HL-60/S4 (cell line): ENCODE data around the gene NEK7.

Experiments used
- in situ Hi-C: fragments of 300-500 bp; cut with MboI; formaldehyde crosslinking; loops from 2 replicates; pipeline ENCODE4 v1.14.3; 2022; ENCODE audit warnings: low sequenced_read_pairs

Gene NEK7

DNA sequence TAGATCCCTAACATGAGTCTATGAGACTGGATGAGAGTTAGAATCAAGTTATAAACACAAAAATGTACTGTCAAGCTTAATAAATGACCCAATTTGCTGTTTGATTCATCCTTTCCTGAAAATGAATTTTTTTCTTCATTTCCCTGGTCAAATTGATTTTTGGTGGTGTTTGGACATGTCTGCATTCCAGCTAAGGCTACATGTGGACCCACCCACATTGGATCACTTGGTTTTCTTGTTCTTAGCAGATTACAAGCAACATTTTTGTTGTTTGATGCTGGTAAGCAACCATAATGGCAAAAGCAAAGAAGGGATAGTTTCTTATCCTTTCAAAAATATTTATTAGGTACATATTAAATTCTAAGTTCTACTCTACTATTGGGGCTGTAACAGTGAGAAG lies 181.1 kb downstream of the NEK7 start:
- in situ Hi-C loops: no loop called here

DNA sequence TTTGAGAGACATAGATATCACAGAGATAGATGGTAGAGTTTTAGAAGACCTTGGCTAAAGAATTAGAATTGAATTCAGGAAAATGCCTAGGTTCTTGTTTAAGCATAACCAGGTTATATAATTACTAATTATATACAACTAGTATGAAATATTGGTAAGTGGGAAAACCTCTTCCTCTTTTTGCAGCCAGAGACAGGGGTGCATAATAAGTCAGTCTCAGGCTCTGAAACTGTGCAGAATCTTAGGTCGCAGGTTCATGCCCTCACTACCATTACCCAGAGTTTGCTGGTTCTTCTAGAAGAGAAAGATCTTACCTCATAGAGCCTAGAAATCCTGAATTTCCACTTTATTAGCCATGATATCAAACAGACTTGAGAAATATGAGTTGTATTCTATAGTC lies 183.3 kb downstream of the NEK7 start:
- in situ Hi-C loops: no loop called here

DNA sequence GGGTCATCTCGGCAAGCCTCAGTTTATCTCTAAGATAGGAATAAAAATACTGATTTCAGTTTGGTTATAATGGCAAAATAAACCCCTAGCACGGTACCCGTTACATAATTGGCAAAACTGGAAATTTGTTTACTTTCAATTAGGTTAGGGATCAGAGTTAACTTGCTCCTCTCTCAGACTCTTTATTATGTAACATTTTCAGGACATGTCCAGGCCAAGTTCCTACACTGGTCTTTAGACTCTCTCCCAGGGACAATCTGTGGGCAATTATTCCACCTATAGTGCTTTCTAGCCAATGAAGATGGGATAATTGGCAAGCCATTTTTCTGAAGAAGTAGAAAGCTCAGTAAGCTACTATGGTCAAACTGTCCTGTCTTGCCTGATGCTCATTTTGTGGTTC lies 189.4 kb downstream of the NEK7 start:
- in situ Hi-C loops: no loop called here

DNA sequence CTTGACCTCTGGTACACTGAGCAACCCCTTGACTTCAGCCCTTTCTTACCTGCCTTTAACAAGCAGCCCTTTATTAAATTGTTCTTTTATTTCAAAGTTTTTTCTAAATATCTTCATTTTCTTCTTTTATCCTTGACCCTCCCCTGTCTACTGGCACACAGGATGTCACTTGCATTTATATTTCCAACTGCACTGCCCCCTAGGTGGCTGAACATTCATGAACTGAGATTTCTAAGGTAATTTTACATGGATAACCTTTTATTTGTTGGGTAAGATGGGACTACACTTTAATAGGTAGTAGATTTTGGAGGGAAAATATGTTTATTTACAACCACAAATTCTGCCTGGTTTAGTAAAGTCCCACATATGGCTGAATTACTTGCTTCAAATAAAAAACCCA lies 193.7 kb downstream of the NEK7 start:
- in situ Hi-C loops: no loop called here

DNA sequence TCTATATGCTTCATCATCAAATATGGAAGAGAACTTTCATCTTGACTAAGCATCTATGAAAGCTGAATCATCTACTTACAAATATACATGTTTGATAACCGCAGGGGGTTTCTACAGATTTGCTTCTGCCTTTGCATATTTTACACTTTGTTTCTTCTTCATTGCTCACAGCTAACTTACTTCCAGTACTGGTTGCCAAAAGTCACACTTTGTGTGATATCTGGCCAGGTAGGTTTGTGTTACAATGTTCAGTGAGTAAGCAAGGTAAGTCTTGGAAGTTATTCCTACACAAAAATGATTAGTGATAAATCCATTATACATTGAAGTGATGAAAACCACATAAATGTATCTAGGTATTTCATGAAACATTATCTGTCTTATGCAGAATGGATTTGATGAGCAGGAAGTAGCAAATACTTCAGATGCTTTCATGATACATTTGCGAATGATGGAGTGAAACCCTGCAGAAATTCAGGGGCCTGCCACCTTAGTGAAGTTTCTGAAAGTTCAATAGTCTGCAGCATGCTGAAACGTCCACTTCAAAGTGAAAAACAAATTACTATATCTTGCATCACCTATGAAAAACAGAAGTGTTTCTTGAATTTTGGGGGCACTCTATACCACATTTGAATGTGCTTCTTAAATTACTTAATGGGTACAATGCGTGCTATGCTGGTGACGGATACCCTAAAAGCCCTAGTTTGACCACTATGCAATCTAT lies 196.3 kb downstream of the NEK7 start:
- in situ Hi-C loops: no loop called here

DNA sequence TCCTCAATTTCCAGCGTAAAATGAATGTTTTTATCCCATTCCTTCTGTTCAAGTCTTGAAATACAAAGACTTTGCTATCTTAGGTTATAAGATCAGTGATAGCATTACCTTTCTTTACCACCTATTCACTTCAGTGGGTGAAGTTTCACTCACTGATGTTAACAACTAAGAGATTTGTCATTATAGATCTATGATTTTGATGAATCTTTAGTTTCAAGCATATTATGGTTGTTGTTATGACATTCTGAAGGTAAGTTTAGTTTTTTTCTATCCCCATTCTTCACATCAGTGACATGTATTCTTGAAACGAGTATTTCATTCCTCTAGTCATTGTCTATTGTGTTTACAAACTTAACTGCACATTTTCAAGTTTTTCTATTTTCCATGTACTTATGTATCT lies 201.1 kb downstream of the NEK7 start:
- in situ Hi-C loops: no loop called here

DNA sequence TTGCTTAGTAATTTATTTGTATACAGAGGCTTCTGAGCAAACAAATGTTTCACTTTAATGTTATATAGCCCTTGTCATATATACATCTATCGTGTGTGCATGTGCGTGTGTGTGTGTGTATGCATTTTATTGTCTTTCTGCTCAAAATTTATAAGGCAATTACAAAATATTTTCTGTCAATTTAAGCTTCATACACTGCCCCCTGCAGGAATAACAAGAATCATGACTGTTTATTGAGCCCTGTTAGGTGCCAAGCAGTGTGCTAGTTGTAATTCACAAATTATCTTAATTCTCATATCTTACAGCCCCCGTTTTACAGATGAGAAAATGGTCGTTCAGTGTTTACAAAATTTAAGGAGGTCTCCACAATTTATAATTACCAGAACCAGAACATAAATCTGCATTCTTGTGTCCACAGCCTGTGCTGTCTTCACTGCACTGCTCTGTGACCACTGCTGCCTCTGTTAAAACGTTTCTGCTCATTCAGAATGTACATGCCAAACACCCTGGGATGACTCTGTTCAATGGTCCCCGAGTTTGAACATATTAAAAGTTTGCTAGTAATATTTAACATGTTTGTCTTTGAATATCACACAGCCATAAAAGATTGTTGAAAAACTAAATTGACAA lies 202.3 kb downstream of the NEK7 start:
- in situ Hi-C loops: no loop called here

DNA sequence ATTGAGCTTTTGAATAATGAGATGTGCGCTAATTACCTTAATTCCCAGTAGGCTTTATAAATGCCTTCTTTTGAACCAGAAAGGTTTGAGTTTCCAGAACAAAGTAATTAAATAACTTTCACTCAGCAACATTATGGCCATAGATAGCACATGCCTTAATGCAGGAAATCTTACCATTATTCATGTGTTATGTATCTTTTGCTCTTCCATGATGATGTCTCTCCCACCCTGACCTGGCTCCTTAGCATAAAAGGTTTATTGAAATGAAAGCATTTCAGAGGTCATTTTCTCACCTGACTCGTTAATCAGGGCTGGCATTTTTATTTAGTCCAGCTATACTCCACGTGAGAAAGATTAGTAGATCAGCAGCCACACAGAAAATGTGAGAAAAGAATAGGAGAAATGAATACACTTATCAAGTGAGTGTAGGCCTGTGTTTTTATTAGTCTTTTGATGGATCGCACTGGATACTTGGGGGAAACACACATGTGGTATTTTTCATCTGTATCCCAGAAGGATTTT lies 203.5 kb downstream of the NEK7 start:
- in situ Hi-C loops: no loop called here

DNA sequence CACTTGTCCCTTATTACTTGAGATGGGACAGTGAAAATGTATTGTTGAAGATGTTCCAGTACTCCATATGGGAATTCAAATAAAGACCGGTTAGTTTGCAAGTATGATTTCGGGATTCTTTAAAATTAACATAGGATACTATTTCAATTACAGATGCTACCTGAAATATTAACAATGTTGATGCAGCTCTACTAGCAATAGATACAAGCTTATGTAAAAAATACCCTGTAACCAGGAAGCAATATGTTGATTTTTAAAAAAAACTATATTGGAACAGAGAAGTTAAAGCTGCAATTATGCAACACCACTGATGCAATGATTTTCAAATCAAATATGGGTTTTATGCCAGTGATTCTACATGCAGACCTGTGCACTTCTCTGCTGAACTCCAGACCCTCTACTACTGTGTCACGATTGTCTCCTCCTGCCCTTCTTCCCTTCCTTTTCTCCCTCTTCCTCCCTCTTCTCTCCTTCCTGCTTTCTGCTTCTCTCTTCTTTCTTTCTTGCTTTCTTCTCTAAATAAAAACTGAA lies 204.5 kb downstream of the NEK7 start:
- in situ Hi-C loops: no loop called here

DNA sequence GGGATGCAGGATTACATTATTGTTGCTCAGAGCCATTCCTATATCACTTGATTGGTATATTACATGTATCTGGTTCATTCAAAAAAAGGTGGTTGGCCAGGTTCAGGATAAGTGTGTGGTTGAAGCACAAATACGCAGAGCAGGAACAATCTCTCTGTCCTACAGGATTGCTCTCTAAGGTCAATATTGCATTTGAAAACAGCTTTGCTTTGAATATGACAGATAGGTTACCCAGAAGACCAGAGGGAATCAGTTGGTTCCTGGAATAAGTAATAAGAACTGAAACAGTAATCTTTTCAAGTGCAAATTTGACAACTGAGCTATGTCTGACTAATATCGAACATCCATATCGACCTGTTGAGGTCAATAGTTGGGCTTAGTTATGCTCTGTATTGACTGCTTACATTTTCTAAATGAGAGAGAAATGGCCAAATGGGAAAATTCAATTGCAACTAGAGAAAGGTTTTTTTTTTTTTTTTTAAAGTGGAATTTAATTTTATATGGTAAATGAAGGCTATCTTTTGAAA lies 206.9 kb downstream of the NEK7 start:
- in situ Hi-C loops: no loop called here

DNA sequence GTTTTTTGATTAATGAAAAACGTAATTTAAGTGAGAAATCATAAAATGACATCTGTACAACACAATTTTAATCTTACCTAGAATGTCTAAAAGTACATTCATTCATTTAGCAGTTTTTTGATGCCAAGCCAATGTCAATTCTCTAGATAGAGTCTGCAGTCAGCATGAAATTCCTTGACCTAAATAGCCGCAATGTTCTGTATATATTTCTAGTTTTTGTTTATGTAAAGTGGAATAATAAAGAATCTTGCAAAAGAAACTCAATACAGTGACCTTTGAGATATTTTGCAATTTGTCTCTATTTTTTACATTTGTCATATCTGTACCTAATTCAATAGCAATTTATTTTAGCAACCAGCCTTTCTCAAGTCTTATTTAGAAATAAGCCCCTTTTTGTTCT lies 207.7 kb downstream of the NEK7 start:
- in situ Hi-C loops: no loop called here

DNA sequence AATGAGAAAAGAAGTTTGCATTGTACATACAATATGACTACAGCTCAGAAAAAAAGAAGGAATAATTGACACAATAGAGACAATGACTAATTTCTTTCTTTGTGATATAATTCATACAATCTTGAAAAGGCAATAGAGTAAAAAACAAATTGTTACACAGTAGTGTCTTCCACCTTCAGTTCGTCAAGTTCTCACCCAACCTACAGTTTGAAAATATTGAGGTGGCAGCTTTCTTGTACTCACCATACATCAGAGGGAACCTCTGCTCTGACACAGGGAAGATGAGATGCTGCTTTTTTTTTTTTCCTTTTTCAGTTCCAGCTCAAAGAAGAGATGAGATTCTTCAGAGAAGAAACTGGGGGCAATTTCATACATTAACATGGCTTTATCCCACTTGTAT lies 210.5 kb downstream of the NEK7 start:
- in situ Hi-C loops: no loop called here

DNA sequence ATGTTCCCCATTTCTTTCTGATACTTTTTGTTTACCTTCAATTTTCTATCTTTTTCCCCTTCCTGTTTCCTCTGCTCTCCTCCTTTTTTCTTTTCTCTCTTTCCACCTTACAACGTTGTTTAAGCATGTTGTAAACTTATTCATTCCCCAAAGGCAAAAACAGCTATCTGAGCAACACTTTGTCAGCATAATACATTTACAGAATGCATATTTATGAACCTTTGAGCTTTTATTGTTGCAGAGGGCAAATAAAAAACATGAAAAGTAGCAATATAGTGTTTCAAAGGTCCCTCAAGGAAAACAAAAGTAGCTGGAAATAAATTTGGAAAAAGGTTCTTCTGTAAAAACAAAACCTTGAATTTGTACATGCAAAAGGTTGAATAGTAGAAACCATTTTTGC lies 214.2 kb downstream of the NEK7 start:
- in situ Hi-C loops: no loop called here
